ENCODE measurements around the gene MORN4. TPM values are rescaled to one million over a fixed set of nuclear protein-coding genes. Genes with fewer than 3 reads are reported as not detected.

MORN4 gene
- total and polyA plus RNA-seq, 2 of the 13 experiments (the other 11 are each of a cell fraction or from before 2014, with no cell fraction given): 3.4 to 9.1 TPM

GRCh38 chr10:97656777-97657176 lies 23.5 kb upstream of the MORN4 start:
- Histone ChIP-seq H3K27ac (ENCODE audit: extremely low read length, insufficient read depth, low read length) (no peak overlapping the region), H3K36me3 (replicated peaks in 1 of 2; ENCODE audit: control insufficient read depth in 1 of 2, insufficient read depth in 2 of 2, low read length in 2 of 2) (peaks cover 8 to 52% of the 10 kb centered on the region in 2 experiments), H3K9me3 (ENCODE audit: low read length) (no peaks in the 10 kb centered on the region), H4K20me1 (ENCODE audit: insufficient read depth, low read length) (no peaks in the 10 kb centered on the region), H3K9ac (ENCODE audit: insufficient read depth, low read depth, low read length) (no peak overlapping the region), H3K4me2 (ENCODE audit: low read depth, low read length) (no peak overlapping the region), H3K4me3 (replicated peaks in 1 of 3; ENCODE audit: insufficient read depth in 1 of 3, low read depth in 2 of 3, low read length in 3 of 3) (no peak overlapping the region), H3K79me2 (ENCODE audit: insufficient read depth, low read length) (no peaks in the 10 kb centered on the region), H3K4me1 (ENCODE audit: insufficient read depth, low read length) (no peaks in the 10 kb centered on the region), H2AFZ (ENCODE audit: low read length) (no peak overlapping the region), H3K27me3 (ENCODE audit: control insufficient read depth in 1 of 2, insufficient read depth in 2 of 2, low read length in 2 of 2) (no peaks in the 10 kb centered on the region)
- in situ Hi-C loops (cut with HindIII; ENCODE audit: extremely low pct_ligation_motif_present, low pct_unique_long_range_greater_than_20kb) (no loop called here), intact Hi-C loops (cut with micrococcal nuclease; ENCODE audit: unreplicated experiment) (no loop called here)
- POLR2A ChIA-PET: no interaction called here
- ATAC-seq: no peak
- 100% methylated on average over 5 of the region's 5 CpGs for WGBS (ENCODE audit: low lambda C conversion rate)
- CTCF ChIA-PET (ENCODE audit: low intra/inter-chr PET ratio, low total read pairs): no interaction called here
- DNase-seq (ENCODE audit: low spot score): no peak
- no TSS peak for BruUV-seq (replicated peaks)
- no peak for FAIRE-seq
- no peak for TF ChIP-seq SMC3 (IDR thresholded peaks at IDR 0.05; ENCODE audit: low read length)
- TF ChIP-seq RORA (CRISPR knock-in tag; IDR thresholded peaks at IDR 0.05): no peak
- no peak for TF ChIP-seq TOE1 (CRISPR knock-in tag; IDR thresholded peaks at IDR 0.05)
- no peak for TF ChIP-seq AKAP8 (CRISPR knock-in tag; IDR thresholded peaks at IDR 0.05)
- TF ChIP-seq ATF6 (CRISPR knock-in tag; conservative IDR thresholded peaks at IDR 0.05): no peak
- no peak for TF ChIP-seq MLXIP (CRISPR knock-in tag; IDR thresholded peaks at IDR 0.05; ENCODE audit: borderline replicate concordance)
- TF ChIP-seq ZNF17 (CRISPR knock-in tag; IDR thresholded peaks at IDR 0.05): no peak
- no peak for TF ChIP-seq NFKB2 (CRISPR knock-in tag; IDR thresholded peaks at IDR 0.05; ENCODE audit: borderline replicate concordance)
- no peak for TF ChIP-seq POLR2G (IDR thresholded peaks at IDR 0.05; ENCODE audit: low read depth, low read length)
- no peak for TF ChIP-seq HNF4A (CRISPR knock-in tag; IDR thresholded peaks at IDR 0.05)
- no peak for TF ChIP-seq RERE (CRISPR knock-in tag; IDR thresholded peaks at IDR 0.05; ENCODE audit: low read depth)
- no peak for TF ChIP-seq BORCS8-MEF2B (CRISPR knock-in tag; IDR thresholded peaks at IDR 0.05)
- TF ChIP-seq SOX13 (IDR thresholded peaks at IDR 0.05): no peak
- TF ChIP-seq SOX13 (CRISPR knock-in tag; conservative IDR thresholded peaks at IDR 0.05 in 1 of 2, IDR thresholded peaks at IDR 0.05 in 1 of 2): no peak

Measured in HepG2 (cell line).